HG03108 (cell line): Measurements from ENCODE around the gene P2RX2.
"Not testable (repeated sequence)": the region's sequence is repeated elsewhere in the genome, so short reads cannot be mapped to it uniquely, and the experiment has no call there.

Experiments
- ATAC-seq: cut with Tn5 transposase; IDR thresholded peaks from one replicate; pipeline ENCODE4 v1.9.1; 2021; ENCODE audit warnings: moderate library complexity; ENCODE audit not compliant: unreplicated experiment

The P2RX2 gene

DNA sequence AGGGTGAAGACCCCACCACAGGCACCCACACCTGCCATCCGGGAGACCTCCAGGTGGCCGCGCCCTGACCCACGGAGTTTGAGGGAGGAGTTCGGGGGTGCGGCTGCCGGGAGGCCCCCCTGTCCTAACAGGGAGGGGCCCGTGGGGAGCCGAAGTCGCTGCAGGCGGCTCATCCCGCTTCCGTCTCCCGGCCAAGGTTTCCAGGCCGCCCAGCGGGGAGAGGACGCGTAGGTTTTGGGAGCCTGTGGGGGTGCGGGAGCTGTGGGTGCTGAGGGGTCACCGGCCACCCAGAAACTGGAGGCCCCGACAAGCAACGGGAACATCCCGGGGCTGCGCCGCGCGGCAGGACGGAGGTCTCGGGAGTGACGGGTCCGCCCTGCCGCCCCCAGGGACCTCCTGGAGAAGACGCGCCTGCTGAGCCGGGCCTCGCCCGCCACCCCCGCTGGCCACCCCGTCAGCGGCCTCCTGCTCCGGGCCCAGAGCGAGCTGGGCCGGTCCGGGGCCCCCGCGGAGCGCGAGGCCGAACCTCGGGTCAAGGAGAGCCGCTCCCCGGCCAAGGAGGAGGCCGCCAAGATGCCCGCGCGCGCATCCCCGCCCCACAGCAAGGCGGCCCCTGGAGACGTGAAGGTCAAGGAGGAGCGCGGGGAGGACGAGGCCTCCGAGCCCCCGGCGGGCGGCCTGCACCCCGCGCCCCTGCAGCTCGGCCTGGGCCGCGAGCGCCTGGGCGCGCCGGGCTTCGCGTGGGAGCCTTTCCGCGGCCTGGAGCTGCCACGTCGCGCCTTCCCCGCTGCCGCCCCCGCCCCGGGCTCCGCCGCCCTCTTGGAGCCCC lies 35.8 kb upstream of the P2RX2 start:
- no peak for ATAC-seq

DNA sequence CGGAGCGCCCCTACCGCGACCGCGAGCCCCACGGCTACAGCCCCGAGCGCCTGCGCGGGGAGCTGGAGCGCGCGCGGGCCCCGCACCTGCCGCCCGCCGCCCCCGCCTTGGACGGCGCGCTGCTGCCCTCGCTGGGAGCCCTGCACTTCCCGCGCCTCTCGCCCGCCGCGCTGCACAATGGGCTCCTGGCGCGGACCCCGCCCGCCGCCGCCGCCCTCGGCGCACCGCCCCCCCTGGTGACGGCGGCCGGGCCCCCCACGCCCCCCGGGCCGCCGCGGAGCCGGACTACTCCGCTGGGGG lies 35.2 kb upstream of the P2RX2 start:
- ATAC-seq = no peak

DNA sequence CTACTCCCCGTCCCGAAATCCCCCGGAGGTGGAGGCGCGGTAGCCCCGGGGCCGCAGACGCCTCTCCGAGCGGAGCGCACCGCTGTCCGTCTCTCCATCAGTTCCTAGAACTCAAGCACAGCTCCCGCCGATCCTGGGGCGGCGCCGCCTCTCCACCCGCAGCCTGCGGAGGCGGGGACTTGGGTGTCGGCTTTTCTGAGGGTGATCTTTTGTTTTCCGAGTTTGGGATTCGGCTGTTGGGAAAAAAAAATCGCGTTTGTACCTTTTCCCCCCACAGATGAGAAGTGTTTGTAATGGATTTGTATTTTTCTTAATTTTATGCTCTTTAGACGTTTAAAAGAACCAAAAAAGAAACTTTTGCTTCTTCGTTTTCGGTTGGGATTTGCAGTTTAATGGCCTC lies 34.8 kb upstream of the P2RX2 start:
- no peak for ATAC-seq

DNA sequence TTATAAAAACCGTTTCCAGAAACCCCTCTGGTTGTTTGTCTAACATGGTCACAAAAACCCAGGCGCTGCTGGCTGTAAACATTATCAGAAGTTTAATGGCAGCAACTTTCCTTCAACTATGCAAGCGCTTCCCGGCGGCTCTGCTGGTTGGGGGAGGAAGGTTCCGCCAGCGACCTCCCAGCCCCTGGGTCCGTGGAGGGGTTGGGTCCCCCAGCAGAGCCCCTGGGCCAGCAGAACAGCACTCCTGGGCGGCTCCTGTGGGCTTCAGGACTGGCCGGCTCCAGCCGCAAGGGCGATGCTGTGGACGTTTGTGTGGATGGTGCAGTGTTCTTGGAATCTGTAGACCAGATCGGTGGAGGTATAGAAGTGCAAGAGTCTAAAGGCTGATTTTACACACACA lies 34.1 kb upstream of the P2RX2 start:
- ATAC-seq = no peak

DNA sequence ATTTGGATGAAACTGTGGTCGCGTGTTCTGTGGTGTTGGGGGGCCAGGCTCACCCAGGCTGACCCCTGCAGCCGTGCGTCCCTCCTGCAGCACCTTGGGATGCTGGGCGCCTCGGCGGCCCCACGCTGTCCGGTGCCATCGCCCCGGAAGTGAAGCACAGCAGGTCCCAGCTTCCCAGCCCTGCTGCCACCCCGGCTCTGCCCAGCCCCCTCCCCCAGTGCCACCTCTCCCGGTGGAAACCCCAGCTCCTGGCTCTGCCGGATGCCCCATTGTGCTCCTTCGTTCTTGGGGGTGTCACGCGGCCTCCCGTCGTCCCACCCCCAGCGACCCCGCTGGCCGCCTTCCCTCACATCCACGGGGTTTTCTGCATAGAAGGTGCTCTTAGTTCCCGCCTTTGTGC lies 33.4 kb upstream of the P2RX2 start:
- ATAC-seq = no peak

DNA sequence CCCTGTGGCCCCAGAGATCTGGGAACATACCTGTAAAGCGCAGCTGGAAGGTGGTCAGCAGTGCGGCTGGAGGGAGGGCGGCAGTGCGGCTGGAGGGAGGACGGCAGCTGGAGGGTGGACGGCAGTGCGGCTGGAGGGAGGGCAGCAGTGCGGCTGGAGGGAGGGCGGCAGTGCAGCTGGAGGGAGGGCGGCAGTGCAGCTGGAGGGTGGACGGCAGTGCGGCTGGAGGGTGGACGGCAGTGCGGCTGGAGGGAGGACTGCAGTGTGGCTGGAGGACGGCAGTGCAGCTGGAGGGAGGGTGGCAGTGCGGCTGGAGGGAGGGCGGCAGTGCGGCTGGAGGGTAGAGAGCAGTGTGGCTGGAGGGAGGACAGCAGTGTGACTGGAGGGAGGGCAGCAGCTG lies 31.6 kb upstream of the P2RX2 start:
- ATAC-seq = no peak

DNA sequence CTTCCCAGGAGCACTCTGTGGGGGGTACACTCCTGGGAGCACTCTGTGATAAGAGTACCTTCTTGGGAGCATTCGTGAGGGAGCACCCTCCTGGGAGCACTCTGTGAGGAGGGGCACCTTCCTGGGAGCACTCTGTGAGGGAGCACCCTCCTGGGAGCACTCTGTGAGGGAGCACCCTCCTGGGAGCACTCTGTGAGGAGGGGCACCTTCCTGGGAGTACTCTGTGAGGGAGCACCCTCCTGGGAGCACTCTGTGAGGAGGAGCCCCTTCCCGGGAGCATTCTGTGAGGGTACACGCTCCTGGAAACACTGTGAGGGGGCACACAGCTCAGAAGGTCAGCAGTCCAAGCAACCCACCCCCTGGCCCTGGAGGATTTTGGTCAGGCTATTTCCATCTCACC lies 30.8 kb upstream of the P2RX2 start:
- no peak for ATAC-seq

DNA sequence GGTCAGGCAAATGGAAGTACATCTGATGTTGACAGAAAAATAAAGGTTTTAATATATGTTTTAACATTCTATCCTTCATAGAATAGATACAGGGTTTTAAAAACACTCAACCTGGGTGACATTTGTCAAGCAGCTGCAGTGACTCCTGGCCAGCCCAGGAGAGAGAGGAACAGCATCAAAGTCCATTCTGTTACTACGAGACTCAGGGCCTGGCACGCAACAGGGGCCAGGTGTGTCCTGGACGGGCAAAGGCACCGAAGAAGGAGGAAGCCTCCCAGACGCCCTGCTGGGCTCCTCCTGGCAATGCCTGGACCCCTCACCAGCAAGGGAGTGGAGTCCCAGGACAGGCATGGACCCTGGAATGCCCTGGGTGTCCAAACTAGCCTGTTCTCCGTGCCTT lies 30.3 kb upstream of the P2RX2 start:
- ATAC-seq = no peak

DNA sequence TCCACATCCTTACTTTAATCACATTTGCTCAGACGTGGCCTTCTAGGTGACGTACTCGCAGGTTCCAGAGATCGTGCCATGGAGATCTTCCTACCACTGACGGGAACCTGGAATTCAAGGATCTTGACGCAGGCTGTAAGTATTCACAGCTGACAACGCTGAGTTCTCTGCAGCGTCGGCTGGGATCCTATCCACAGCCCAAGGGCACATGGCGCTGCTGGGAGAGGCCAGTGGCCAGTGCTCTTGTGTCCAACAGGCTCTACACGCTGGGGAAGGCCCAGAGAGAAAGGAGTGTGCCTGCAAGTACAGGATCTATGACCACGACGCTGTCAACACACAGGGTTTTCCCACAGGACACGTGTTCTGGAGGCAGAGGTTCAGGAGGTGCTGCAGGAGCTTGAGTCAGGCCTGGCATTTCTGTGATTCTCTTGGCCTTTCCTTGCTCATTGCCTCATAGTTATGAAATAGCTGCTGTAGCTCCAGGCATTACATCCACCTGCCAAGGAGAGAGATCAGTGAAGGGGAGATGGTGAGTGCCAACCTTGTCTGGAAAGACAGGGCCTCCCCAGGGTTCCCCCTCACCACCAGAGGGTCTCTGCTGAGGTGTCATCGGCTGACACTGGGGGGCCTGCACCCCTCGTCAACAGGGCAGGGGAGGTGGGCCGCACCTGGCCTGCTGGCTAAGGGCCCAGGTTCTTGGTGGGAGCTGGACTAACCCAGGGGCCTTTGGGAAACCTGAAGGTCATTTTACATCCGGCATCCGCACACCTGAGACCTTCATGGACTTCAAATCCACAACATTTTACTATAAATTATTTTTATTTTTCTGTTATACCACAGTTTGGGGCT lies 29.5 kb upstream of the P2RX2 start:
- ATAC-seq = no peak

DNA sequence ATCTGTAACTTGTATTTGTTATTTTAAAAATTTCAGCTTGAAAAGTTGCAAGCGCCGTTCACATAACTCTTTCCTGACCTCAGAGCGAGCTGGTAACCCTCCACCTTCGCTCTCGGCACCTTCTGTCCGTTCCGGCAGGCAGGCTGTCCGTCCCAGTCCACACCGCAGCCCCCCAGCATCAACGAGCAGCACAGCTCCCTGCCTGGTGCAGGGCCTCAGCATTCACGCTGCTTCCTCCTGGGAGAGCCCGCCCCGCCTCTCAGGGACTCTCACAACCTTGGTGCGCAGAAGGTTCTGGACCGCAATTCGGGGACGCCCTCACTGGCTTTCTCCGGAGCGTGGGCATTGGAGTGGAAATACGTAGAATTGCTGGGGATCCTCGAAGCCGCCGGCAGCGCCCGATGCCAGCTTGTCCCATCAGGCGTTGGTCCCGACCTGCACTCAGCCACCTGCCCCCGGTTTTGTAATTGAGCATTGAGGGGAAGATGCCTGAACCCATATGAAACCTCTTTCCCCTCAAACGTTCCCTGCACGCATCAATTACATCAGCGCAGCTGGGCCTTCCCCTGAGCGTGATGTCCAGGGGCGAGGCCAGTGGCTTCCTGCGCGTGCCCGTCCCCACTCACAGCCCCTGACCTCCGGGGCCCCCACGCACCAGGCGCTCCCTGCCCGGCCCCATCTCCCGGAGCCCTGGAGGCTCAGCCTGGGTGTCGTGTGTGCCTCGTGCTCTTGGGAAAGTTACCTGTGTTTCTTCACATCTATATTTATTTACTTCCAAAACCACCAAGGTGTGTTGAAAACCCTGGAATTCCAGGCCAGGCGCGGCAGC lies 27.3 kb upstream of the P2RX2 start:
- ATAC-seq = no peak

DNA sequence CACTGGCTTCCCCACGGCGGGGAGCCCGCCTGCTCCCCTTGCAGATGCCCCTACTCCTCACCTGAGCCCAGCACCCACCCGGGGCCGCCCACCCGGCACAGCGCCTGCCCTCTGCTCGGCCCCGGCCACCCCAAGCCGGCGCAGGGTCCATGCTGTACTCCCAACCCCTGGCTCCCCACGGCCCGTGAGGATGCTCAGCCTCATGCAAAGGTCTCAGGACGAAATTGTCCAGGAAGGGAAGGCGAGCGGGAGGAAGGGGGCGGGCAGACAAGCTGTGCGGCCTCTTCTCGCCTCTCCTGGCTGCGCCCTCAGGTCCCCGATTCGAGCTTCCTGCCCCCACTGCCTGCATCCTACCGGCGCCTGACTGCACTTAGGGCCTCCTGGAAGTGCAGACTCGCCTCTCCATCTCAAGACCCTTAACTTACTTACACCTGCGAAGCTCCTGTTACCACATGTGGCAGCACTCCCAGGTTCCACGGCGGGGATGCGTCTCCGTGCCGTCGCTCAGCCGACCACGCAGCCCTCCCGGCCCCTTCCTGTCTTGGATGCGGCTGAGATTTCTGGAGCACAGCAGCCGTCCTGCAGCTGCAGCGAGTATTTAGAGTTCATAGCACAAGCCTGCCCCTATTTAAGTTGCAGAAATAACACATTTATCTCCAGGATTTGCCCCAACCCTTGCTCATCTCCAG lies 26.1 kb upstream of the P2RX2 start:
- no peak for ATAC-seq

DNA sequence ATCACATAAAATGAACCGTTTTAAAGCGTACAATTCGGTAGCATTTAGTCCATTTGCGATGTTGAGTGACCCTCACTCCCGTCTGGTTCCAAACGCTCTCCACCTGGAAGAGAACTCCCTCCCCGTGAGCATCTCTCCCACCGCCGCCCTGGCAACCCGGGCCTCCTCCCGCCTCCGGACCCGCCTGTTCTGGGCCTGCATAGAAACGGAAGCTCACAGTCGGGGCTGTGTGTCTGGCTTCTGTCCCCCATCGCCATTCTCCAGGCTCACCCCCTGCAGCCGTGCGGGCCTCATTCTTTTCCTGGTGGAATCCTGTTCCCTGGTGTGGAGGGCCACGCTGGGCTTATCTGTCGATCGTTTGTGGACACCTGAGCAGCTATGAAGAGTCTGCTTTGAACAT lies 25.5 kb upstream of the P2RX2 start:
- ATAC-seq = no peak

DNA sequence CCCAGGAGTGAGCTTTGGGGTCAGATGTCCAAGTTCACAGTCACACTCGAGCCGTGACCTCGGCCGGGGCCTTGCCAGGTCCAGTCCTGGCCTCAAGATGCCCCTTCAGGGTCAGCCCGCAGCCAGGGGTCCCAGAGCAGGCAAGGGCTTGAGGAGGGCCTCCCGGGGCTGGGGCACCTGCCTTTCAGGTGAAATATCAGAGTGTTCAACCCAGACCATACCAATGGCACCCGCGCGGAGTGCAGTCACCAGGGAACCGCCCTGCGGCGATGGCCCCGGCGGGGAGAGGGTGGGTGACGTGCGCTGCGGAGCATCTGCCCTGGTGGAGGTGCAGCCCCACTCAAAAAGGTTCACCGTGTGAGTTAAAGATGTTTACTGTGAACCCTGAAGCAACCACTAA lies 25.1 kb upstream of the P2RX2 start:
- no peak for ATAC-seq

DNA sequence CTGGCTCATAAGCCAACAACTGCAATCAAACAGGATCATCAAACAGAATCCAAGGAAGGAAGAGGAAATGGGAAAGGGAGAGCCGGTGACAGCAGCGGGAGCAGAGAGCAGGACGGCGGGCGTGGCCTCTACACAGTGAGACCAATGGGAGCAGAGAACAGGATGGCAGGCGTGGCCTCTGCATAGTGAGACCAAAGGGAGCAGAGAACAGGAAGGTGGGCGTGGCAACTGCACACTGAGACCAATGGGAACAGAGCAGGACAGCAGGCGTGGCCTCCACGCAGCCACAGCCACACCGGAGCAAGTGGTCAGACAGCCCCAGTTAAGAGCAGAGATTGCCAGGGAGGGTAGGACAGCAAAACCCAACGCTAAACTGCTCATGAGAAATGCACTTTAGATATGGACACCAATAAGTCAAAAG lies 24.6 kb upstream of the P2RX2 start:
- no peak for ATAC-seq

DNA sequence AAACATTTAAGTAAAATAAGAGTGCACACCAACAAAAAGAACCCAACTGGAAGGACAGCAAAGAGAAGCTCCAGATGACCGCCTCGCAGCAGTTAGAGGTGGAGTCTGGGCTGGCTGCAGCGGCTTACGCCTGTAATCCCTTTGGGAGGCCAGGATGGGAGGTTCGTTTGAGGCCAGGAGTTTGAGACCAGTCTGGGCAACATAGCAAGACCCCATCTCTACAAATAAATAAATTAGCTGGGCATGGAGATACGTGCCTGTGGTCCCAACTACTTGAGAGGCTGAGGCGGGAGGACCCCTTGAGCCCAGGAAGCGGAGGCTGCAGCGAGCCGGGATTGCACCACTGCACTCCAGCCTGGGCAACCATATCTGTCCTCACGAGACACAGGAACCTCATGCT lies 23.4 kb upstream of the P2RX2 start:
- ATAC-seq = no peak

DNA sequence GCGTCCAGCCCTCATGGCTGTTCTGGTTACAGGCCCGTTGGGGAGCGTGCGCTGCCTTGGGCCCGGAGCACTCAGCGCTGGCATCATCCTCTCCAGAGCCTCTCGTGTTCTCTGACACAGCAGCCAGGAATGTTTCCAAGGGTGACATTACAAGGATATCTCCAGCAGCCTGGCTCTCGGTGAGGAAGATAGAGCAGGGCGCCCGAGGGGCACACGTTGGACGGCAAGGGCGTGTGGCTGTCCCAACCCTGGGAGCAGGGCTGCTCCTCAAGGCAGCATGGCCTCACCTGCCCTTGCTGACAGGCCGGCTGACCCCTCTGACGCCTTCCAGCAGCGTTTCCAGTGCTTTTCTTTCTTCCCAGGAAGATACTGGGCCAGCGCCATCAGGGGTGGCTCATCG lies 22.6 kb upstream of the P2RX2 start:
- no peak for ATAC-seq

DNA sequence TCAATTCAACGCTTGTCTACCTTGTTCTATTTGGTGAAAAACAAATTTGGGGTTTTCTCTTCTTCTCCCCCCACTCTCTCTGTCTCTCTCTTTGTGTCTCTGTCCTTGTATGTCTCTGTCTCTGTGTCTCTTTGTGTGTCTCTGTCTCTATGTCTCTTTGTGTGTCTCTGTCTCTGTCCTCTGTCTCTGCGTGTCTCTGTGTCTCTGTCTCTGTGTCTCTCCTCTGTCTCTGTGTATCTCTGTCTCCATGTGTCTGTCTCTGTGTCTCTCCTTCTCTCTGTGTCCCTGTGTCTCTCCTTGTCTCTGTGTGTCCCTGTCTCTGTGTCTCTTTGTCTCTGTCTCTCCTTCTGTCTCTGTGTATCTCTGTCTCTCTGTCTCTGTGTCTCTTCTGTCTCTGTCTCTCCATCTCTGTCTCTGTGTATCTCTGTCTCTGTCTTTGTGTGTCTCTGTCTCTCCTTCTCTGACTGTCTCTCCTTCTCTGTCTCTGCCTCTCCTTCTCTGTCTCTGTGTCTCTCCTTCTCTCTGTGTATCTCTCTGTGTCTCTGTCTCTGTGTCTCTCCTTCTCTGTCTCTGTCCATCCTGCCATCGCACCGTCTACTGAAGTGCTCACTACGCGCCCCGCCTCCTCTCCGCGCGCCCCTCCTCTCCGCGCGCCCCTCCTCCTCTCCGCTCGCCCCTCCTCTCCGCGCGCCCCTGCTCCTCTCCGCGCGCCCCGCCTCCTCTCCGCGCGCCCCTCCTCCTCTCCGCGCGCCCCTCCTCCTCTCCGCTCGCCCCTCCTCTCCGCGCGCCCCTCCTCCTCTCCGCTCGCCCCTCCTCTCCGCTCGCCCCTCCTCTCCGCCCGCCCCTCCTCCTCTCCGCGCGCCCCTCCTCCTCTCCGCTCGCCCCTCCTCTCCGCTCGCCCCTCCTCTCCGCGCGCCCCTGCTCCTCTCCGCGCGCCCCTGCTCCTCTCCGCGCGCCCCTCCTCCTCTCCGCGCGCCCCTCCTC lies 21.0 kb upstream of the P2RX2 start:
- no peak for ATAC-seq

DNA sequence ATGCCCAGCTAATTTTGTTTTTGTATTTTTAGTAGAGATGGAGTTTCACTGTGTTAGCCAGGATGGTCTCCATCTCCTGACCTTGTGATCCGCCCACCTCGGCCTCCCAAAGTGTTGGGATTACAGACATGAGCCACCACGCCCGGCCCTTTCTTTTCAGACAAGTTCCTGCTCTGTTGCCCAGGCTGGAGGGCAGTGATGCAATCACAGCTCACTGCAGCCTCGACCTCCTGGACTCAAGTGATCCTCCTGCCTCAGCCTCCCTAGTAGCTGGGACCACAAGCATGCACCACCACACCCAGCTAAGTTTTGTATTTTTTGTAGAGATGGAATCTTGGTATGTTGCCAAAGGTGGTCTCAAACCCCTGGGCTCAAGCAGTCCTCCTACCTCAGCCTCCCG lies 19.1 kb upstream of the P2RX2 start:
- not testable (repeated sequence) for ATAC-seq

DNA sequence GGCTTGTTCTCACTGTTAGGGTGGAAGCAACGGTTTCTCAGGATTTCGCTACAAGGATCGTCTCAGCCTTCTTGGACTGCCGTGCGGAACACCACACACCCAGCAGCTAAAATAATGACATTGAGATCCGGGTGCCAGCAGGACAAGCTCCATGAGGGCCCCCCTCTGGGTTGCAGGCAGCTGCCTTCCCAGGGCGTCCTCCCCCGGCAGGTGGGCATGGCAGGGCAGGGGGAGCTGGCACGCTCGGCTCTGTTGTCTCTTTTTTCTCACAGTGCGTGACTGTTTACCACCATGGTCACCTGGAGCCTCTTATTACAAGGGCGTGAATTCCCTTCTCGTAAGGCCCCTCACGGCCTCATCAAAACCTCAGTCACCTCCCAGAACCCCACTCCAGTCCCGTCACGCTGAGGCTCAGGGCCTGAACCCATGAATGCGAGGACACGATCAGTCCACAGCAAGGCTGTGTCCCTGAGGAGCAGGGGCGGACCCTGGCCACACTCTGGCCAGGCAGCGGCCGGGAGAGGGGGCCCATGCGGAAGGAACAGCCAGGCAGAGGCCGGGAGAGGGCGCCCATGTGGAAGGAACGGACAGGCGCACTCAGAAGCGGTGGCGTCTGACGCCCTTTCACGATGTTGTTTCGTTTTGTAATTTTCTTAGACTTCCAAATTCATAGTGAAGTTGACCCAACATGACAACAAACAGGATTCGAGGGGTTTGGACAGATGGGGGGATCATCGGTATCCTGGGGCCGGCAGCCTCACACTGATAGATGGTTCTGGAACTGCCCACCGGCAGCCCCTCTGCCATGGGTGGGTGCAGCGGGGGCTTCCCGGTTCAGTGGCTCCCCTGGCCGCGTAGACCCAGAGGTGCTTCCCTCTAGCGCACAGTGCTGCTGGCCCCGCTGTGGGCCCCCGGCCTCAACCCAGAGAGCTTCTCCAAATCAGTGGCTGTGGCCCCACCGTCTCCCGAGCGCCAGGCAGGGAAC lies 18.2 kb upstream of the P2RX2 start:
- ATAC-seq = no peak
